Superior temporal gyrus (tissue), 1 donor: Measurements from ENCODE around the gene ZBTB47.

Experiments
- DNase-seq: peaks from one replicate; pipeline ENCODE4 v3.0.0-alpha.2; 2016; ENCODE audit errors: extremely low spot score

Gene ZBTB47

GRCh38 chr3:42653560-42654330 lies at the start of gene ZBTB47:
Gene ZBTB47 (plus strand): TSS chr3:42653697. CDS start chr3:42658356, 4,659 bp downstream.
- no peak for DNase-seq

GRCh38 chr3:42605546-42606173 lies 47.8 kb upstream of the ZBTB47 start:
- no peak for DNase-seq

- no peak for DNase-seq
Observed at GRCh38 chr3:42608581-42608980, 44.9 kb upstream of the ZBTB47 start.

GRCh38 chr3:42610976-42611375 lies 42.5 kb upstream of the ZBTB47 start:
- DNase-seq, result no peak

- no peak for DNase-seq
Observed at GRCh38 chr3:42612217-42612616, 41.3 kb upstream of the ZBTB47 start.

GRCh38 chr3:42612928-42613327 lies 40.6 kb upstream of the ZBTB47 start:
- DNase-seq, result no peak

- DNase-seq, result no peak
Observed at GRCh38 chr3:42613462-42613861, 40.0 kb upstream of the ZBTB47 start.

GRCh38 chr3:42631620-42632019 lies 21.9 kb upstream of the ZBTB47 start:
- no peak for DNase-seq

GRCh38 chr3:42632146-42632545 lies 21.4 kb upstream of the ZBTB47 start:
- no peak for DNase-seq

GRCh38 chr3:42633544-42633943 lies 20.0 kb upstream of the ZBTB47 start:
- DNase-seq, result no peak

GRCh38 chr3:42635111-42635510 lies 18.4 kb upstream of the ZBTB47 start:
- no peak for DNase-seq

- no peak for DNase-seq
Observed at GRCh38 chr3:42637001-42637400, 16.5 kb upstream of the ZBTB47 start.

GRCh38 chr3:42638339-42638842 lies 15.1 kb upstream of the ZBTB47 start:
- no peak for DNase-seq

- no peak for DNase-seq
Observed at GRCh38 chr3:42639192-42639591, 14.3 kb upstream of the ZBTB47 start.

- DNase-seq, result no peak
Observed at GRCh38 chr3:42640129-42640528, 13.4 kb upstream of the ZBTB47 start.

- no peak for DNase-seq
Observed at GRCh38 chr3:42640771-42641370, 12.6 kb upstream of the ZBTB47 start.

- DNase-seq, result no peak
Observed at GRCh38 chr3:42647821-42648459, 5.6 kb upstream of the ZBTB47 start.

- DNase-seq, result no peak
Observed at GRCh38 chr3:42649006-42649405, 4.5 kb upstream of the ZBTB47 start.

- no peak for DNase-seq
Observed at GRCh38 chr3:42649783-42650182, 3.7 kb upstream of the ZBTB47 start.

GRCh38 chr3:42651248-42652091 lies 2.0 kb upstream of the ZBTB47 start:
- DNase-seq, result no peak

- DNase-seq, result no peak
Observed at GRCh38 chr3:42652251-42652610, 1.3 kb upstream of the ZBTB47 start.
